Right atrium auricular region (tissue), 2 donors: Measurements from ENCODE around the gene SPRYD4. TPM values are rescaled to one million over a fixed set of nuclear protein-coding genes. Genes with fewer than 3 reads are reported as not detected.

ENCODE experiments used
- DNase-seq: peaks from one replicate; pipeline ENCODE4 v3.0.0-alpha.2; 2019; ENCODE audit warnings: low spot score
- H3K27ac ChIP-seq, 2 donors: fragments of 200-600 bp; sonication (generic); 1 replicate in 1 of 2; 2 replicates in 1 of 2; pipeline ENCODE4 v1.5.1; 2016 to 2019
- H3K27me3 ChIP-seq, 2 donors: fragments of 200-600 bp; sonication (generic); one replicate each; pipeline versions ENCODE4 v1.5.1 to v1.6.0; 2017 to 2019
- H3K36me3 ChIP-seq: fragments of 200-600 bp; sonication (generic); one replicate; pipeline ENCODE4 v1.5.1; 2016
- H3K4me1 ChIP-seq, 2 donors: fragments of 200-600 bp; sonication (generic); one replicate each; pipeline versions ENCODE4 v1.5.1 to v1.6.0; 2017 to 2019
- H3K4me3 ChIP-seq, 2 donors: fragments of 200-600 bp; sonication (generic); 1 replicate in 1 of 2; 2 replicates in 1 of 2; pipeline ENCODE4 v1.5.1; 2017 to 2019; ENCODE audit warnings: mild to moderate bottlenecking in 1 of 2, moderate library complexity in 1 of 2
- H3K9me3 ChIP-seq, 2 donors: fragments of 200-600 bp; sonication (generic); one replicate each; pipeline ENCODE4 v1.5.1; 2019
- CTCF ChIP-seq, 2 donors: fragments of 200-600 bp; sonication (generic); IDR thresholded peaks; one replicate each; pipeline ENCODE4 v1.5.1; 2019; ENCODE audit warnings: antibody characterized with exemption in 2 of 2
- total RNA-seq, 2 donors: library from RNA; depleted of rRNA; stranded (reverse); fragments of >200 nt; gene quantifications; one replicate each; pipeline ENCODE4 v1.1.0, GENCODE V29; 2016

The SPRYD4 gene
- total RNA-seq, 2 donors from 2014 or later: 1.7 to 2.7 TPM

- H3K27me3 ChIP-seq: no peaks in the 10 kb centered on the region
- TF ChIP-seq CTCF (IDR thresholded peaks at IDR 0.05): no peak
Observed at GRCh38 chr12:56462565-56462964, 5.8 kb upstream of the SPRYD4 start.

GRCh38 chr12:56469007-56469930 is 891 bp downstream of the SPRYD4 start:
- H3K9me3 ChIP-seq: no peaks in the 10 kb centered on the region
- peak overlapping the region; percentile 78 to 84 for H3K4me3 ChIP-seq
- H3K27ac ChIP-seq: peak overlapping the region; percentile 82 to 88
- no peaks in the 10 kb centered on the region for H3K27me3 ChIP-seq
- H3K36me3 ChIP-seq: no peaks in the 10 kb centered on the region
- H3K4me1 ChIP-seq: peaks cover 0 to 18% of the 10 kb centered on the region in 2 donors
- DNase-seq: no peak
- no peak for TF ChIP-seq CTCF (IDR thresholded peaks at IDR 0.05)

More at GRCh38 chr12:56462565-56462964, 5.8 kb upstream of the SPRYD4 start:
- H3K4me3 ChIP-seq: no peak overlapping the region
- no peaks in the 10 kb centered on the region for H3K36me3 ChIP-seq
- DNase-seq: no peak
- H3K4me1 ChIP-seq: peaks cover 0 to 5% of the 10 kb centered on the region in 2 donors
- no peak overlapping the region for H3K27ac ChIP-seq
- no peaks in the 10 kb centered on the region for H3K9me3 ChIP-seq

- Histone ChIP-seq H3K9me3 (no peaks in the 10 kb centered on the region), H3K4me1 (peaks cover 0 to 7% of the 10 kb centered on the region in 2 donors), H3K27me3 (no peaks in the 10 kb centered on the region), H3K4me3 (no peak overlapping the region), H3K36me3 (no peaks in the 10 kb centered on the region), H3K27ac (no peak overlapping the region)
- no peak for DNase-seq
- TF ChIP-seq CTCF (IDR thresholded peaks at IDR 0.05): no peak
Observed at GRCh38 chr12:56474389-56474788, 6.0 kb downstream of the SPRYD4 start.

GRCh38 chr12:56476143-56476542 is 7.8 kb downstream of the SPRYD4 start:
- DNase-seq: no peak
- Histone ChIP-seq H3K27ac (no peak overlapping the region), H3K9me3 (no peaks in the 10 kb centered on the region), H3K36me3 (no peaks in the 10 kb centered on the region), H3K27me3 (no peaks in the 10 kb centered on the region), H3K4me1 (no peaks in the 10 kb centered on the region), H3K4me3 (no peak overlapping the region)
- no peak for TF ChIP-seq CTCF (IDR thresholded peaks at IDR 0.05)

GRCh38 chr12:56476972-56477432 is 8.6 kb downstream of the SPRYD4 start:
- Histone ChIP-seq H3K4me3 (no peak overlapping the region), H3K27ac (no peak overlapping the region), H3K27me3 (no peaks in the 10 kb centered on the region)

More at GRCh38 chr12:56476972-56477432, 8.6 kb downstream of the SPRYD4 start:
- H3K9me3 ChIP-seq: no peaks in the 10 kb centered on the region
- TF ChIP-seq CTCF (IDR thresholded peaks at IDR 0.05): no peak
- no peak for DNase-seq
- H3K36me3 ChIP-seq: no peaks in the 10 kb centered on the region
- no peaks in the 10 kb centered on the region for H3K4me1 ChIP-seq
